ENCODE results near the gene MOV10L1. TPM values are rescaled to one million over a fixed set of nuclear protein-coding genes. Genes with fewer than 3 reads are reported as not detected.

Gene MOV10L1
- total RNA-seq, 4 donors from 2014 or later, result 0.13 to 1.7 (median 1.6) TPM; not detected in 1

DNA sequence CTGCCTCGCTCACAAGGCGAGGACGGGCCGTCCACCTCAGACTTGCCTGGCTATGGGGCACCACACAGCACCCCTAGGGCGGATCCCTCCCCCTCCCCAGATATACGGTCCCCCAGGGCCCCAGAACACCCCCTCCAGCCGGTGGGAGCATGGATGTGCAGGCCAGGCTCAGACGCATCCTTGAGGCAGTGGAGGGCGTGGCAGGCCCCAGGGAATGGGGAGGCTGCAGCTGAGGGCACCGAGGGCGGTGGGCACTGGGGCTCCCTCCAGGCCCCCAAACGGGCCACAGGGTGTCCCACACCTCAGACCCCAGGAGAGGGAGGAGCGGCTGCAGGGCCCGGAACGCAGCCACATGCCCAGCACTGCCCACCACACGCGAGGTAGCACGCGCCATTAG lies 43.8 kb upstream of the MOV10L1 start:
- no peak for DNase-seq (ENCODE audit: low spot score in 2 of 2)
- intact Hi-C loops (cut with DNase I; ENCODE audit: low total_unique reads), result no loop called here

DNA sequence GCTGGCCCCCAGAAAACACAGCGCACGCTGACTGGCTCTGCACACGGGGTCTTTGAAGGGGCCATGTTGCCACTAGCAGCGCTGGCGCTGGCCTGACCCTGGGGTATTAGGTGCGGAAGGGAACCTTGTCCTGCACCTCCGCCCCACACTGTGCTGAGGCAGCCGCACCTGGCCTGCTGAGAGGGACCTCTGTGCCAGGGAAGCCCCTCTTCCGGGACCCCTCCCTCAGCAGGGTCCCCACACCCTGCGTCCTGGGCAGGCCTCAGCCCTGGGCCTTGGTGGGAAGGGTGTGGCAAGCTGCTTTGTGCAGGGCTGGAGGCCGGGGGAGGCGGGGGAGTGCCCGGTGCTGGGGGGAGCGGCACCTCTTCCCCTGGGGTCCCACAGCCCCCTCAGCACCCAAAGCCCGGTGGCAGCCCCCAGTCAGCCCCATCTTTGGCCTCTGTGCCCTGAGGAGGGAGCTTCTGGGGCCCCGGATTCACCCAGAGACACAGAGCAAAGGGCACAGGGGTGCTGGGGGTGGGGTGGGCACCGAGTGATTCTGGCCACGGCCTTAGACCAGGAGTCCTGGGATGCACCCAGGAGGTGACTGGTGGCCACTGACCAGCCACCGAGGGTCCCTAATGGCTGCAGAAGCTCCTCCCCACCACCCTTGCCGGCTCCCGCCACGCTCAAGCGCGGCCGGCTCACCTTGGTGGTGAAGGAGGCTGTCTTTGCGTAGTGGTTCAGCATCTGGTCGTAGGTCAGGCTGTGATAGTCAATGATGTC lies 43.1 kb upstream of the MOV10L1 start:
- 86 to 92% methylated on average over 15 to 27 of the region's 27 CpGs for WGBS, 2 donors
- H3K4me3 ChIP-seq (ENCODE audit: low read depth, poor library complexity, severe bottlenecking), result no peak overlapping the region
- TF ChIP-seq, protein P1, sequence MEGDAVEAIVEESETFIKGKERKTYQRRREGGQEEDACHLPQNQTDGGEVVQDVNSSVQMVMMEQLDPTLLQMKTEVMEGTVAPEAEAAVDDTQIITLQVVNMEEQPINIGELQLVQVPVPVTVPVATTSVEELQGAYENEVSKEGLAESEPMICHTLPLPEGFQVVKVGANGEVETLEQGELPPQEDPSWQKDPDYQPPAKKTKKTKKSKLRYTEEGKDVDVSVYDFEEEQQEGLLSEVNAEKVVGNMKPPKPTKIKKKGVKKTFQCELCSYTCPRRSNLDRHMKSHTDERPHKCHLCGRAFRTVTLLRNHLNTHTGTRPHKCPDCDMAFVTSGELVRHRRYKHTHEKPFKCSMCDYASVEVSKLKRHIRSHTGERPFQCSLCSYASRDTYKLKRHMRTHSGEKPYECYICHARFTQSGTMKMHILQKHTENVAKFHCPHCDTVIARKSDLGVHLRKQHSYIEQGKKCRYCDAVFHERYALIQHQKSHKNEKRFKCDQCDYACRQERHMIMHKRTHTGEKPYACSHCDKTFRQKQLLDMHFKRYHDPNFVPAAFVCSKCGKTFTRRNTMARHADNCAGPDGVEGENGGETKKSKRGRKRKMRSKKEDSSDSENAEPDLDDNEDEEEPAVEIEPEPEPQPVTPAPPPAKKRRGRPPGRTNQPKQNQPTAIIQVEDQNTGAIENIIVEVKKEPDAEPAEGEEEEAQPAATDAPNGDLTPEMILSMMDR (IDR thresholded peaks at IDR 0.05), result no peak
- no peak for TF ChIP-seq POLR2A (IDR thresholded peaks at IDR 0.05)
- no peak for DNase-seq (ENCODE audit: low spot score in 2 of 2)
- intact Hi-C loops (cut with DNase I; ENCODE audit: low total_unique reads), result no loop called here

More for the DNA sequence above, 43.8 kb upstream of the MOV10L1 start:
- TF ChIP-seq, protein P1 (IDR thresholded peaks at IDR 0.05), result no peak
- no peak for TF ChIP-seq POLR2A (IDR thresholded peaks at IDR 0.05)
- H3K4me3 ChIP-seq (ENCODE audit: low read depth, poor library complexity, severe bottlenecking), result no peak overlapping the region
- 59% methylated on average over 12 to 14 of the region's 19 CpGs for WGBS, 2 donors

DNA sequence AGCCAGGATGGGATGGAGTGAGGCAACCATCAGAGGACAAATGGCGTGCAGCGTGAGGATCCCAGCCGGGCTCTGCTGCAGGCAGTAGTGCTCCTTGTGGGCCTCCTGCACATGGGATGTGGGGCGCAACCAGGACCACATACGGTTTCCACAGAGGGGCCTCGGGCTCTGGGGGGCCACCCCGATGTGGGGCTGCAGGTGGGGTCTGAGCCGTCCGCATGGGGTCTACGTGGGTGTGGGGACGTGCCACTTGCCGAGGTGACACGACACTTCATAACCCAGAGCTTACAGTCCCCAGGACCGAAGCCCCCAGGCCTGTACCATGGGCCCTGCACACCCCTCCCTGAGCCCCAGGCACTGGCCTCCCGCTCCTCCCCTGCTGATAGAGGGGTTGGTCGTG lies 42.5 kb upstream of the MOV10L1 start:
- DNase-seq (ENCODE audit: low spot score in 2 of 2), result no peak
- 88 to 89% methylated on average over 13 to 16 of the region's 16 CpGs for WGBS, 2 donors
- intact Hi-C loops (cut with DNase I; ENCODE audit: low total_unique reads), result no loop called here
- no peak overlapping the region for H3K4me3 ChIP-seq (ENCODE audit: low read depth, poor library complexity, severe bottlenecking)
- no peak for TF ChIP-seq POLR2A (IDR thresholded peaks at IDR 0.05)
- TF ChIP-seq, protein P1 (IDR thresholded peaks at IDR 0.05), result no peak

DNA sequence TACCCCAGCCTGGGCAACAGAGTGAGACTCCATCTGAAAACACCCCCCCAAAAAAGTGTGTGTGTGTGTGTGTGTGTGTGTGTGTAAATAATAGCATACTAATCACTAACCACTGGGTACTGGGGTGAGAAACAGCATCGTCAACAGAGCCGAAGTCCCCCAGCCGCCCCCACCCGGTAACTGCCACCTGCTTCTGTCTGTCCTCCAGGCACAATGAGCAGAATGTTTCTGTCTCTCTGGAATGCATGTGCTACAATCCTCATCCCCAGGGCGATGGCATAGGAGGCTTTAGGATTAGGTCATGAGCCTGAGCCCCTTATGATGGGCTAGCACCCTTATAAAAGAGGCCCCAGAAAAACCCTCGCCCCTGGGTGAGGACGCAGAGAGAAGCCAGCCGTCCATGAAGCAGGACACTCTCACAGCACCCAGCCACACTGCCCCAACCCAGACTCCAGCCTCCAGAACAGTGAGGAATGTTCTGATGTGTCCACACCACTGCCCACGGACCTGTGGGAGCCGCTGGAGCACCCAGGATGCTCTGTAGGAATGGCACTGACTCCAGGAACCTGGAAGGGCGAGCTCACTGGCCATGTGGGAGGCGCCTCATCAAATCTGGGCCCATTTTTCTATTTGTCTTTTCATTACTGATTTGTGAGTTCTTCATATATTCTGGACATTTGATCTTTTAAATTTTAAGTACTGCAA lies 41.6 kb upstream of the MOV10L1 start:
- DNase-seq (ENCODE audit: low spot score in 2 of 2), result no peak
- no peak overlapping the region for H3K4me3 ChIP-seq (ENCODE audit: low read depth, poor library complexity, severe bottlenecking)
- intact Hi-C loops (cut with DNase I; ENCODE audit: low total_unique reads), result no loop called here
- 83 to 84% methylated on average over 12 of the region's 12 CpGs for WGBS, 2 donors
- TF ChIP-seq POLR2A (IDR thresholded peaks at IDR 0.05), result no peak
- TF ChIP-seq, protein P1 (IDR thresholded peaks at IDR 0.05), result no peak

DNA sequence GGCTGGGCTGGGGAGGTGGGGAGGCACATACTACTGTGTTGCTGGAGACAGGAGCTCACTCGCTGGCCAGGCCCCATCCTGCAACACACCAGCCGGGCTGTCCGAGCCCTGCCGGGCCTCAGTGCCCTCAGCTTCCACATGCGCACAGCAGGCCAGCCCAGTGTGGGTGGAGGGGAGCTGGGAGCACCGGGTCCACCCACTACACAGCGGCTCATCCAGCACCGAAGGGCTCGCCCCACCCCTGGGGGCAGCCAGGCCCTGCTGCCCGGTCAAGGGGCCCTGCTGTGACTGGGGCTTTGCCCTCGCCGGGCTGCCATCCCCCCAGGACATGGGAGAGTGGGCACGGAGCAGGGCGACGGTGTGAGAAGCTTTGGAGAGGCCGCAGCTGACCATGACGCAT lies 41.0 kb upstream of the MOV10L1 start:
- TF ChIP-seq POLR2A (IDR thresholded peaks at IDR 0.05), result no peak
- TF ChIP-seq, protein P1 (IDR thresholded peaks at IDR 0.05), result no peak
- no peak for DNase-seq (ENCODE audit: low spot score in 2 of 2)
- intact Hi-C loops (cut with DNase I; ENCODE audit: low total_unique reads), result no loop called here
- 82 to 85% methylated on average over 10 to 16 of the region's 17 CpGs for WGBS, 2 donors
- no peak overlapping the region for H3K4me3 ChIP-seq (ENCODE audit: low read depth, poor library complexity, severe bottlenecking)

Measured in lower leg skin (tissue), 4 donors.